ENCODE results near the gene APOBR. TPM values are rescaled to one million over a fixed set of nuclear protein-coding genes. Genes with fewer than 3 reads are reported as not detected.

The APOBR gene
- total and polyA plus RNA-seq, 9 of the 15 experiments (the other 6 are each of a cell fraction or from before 2014, with no cell fraction given), result 0.08 to 6.1 (median 2.8) TPM; not detected in 1

DNA sequence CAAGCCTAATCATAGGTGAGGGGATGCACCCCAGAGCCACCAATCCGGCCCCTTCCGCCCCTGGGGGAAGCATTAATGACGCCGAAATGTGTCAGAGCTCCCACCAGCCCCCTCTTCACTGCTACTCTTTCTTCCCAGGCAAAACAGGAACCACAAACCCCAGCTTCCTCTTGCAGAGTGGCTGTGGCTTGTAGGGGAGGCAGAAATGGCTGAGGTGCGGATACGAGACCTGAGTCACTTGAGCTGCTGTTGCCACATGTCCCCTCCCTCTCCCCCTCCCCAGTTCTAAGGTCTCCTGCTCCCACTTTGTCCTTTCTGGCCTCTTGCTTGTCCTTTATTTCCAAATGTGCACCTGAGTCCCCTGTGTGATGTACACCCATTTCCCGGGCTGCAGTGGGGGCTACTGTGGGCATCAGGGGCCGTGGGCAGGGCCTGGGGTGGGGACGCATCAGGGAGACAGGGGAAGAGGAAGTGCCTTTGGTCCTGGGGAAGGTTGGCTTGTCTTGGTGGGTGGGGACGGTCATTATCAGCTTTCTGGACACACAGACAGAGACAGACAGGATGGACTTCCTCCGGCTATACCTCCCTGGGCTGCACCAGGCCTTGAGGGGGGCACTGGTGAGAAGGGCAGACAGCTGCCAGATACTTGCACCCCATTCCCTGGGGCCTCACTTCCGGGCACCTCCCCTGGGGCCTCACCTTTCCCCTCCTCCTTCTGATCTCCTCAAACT is at the start of gene APOBR (continued):
- TF ChIP-seq, protein P1, sequence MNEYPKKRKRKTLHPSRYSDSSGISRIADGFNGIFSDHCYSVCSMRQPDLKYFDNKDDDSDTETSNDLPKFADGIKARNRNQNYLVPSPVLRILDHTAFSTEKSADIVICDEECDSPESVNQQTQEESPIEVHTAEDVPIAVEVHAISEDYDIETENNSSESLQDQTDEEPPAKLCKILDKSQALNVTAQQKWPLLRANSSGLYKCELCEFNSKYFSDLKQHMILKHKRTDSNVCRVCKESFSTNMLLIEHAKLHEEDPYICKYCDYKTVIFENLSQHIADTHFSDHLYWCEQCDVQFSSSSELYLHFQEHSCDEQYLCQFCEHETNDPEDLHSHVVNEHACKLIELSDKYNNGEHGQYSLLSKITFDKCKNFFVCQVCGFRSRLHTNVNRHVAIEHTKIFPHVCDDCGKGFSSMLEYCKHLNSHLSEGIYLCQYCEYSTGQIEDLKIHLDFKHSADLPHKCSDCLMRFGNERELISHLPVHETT (CRISPR knock-in tag; conservative IDR thresholded peaks at IDR 0.05 in 1 of 2, IDR thresholded peaks at IDR 0.05 in 1 of 2), result peak in 1 of 2 experiments; percentile 81; a peak in 2 of 4 replicates
- TF ChIP-seq POLR2AphosphoS2 (IDR thresholded peaks at IDR 0.05; ENCODE audit: low read length), result no peak
- TF ChIP-seq GTF2E2 (tag; IDR thresholded peaks at IDR 0.05), result peak; percentile 67; the same call in 1 of the 2 replicates
- no peak for TF ChIP-seq TCFL5 (CRISPR knock-in tag; conservative IDR thresholded peaks at IDR 0.05)
- TF ChIP-seq, protein P2, sequence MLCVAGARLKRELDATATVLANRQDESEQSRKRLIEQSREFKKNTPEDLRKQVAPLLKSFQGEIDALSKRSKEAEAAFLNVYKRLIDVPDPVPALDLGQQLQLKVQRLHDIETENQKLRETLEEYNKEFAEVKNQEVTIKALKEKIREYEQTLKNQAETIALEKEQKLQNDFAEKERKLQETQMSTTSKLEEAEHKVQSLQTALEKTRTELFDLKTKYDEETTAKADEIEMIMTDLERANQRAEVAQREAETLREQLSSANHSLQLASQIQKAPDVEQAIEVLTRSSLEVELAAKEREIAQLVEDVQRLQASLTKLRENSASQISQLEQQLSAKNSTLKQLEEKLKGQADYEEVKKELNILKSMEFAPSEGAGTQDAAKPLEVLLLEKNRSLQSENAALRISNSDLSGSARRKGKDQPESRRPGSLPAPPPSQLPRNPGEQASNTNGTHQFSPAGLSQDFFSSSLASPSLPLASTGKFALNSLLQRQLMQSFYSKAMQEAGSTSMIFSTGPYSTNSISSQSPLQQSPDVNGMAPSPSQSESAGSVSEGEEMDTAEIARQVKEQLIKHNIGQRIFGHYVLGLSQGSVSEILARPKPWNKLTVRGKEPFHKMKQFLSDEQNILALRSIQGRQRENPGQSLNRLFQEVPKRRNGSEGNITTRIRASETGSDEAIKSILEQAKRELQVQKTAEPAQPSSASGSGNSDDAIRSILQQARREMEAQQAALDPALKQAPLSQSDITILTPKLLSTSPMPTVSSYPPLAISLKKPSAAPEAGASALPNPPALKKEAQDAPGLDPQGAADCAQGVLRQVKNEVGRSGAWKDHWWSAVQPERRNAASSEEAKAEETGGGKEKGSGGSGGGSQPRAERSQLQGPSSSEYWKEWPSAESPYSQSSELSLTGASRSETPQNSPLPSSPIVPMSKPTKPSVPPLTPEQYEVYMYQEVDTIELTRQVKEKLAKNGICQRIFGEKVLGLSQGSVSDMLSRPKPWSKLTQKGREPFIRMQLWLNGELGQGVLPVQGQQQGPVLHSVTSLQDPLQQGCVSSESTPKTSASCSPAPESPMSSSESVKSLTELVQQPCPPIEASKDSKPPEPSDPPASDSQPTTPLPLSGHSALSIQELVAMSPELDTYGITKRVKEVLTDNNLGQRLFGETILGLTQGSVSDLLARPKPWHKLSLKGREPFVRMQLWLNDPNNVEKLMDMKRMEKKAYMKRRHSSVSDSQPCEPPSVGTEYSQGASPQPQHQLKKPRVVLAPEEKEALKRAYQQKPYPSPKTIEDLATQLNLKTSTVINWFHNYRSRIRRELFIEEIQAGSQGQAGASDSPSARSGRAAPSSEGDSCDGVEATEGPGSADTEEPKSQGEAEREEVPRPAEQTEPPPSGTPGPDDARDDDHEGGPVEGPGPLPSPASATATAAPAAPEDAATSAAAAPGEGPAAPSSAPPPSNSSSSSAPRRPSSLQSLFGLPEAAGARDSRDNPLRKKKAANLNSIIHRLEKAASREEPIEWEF (CRISPR knock-in tag; IDR thresholded peaks at IDR 0.05), result no peak
- TF ChIP-seq, protein P3, sequence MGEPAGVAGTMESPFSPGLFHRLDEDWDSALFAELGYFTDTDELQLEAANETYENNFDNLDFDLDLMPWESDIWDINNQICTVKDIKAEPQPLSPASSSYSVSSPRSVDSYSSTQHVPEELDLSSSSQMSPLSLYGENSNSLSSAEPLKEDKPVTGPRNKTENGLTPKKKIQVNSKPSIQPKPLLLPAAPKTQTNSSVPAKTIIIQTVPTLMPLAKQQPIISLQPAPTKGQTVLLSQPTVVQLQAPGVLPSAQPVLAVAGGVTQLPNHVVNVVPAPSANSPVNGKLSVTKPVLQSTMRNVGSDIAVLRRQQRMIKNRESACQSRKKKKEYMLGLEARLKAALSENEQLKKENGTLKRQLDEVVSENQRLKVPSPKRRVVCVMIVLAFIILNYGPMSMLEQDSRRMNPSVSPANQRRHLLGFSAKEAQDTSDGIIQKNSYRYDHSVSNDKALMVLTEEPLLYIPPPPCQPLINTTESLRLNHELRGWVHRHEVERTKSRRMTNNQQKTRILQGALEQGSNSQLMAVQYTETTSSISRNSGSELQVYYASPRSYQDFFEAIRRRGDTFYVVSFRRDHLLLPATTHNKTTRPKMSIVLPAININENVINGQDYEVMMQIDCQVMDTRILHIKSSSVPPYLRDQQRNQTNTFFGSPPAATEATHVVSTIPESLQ (CRISPR knock-in tag; IDR thresholded peaks at IDR 0.05), result no peak
- peak; percentile 61; the same call in 1 of the 2 replicates for TF ChIP-seq SMARCE1 (IDR thresholded peaks at IDR 0.05)
- peak; percentile 30 for TF ChIP-seq TAF1 (IDR thresholded peaks at IDR 0.05; ENCODE audit: control insufficient read depth, extremely low read depth, insufficient read depth, low read length, severe bottlenecking)
- TF ChIP-seq ATF1 (CRISPR knock-in tag; IDR thresholded peaks at IDR 0.05), result no peak
- TF ChIP-seq ATF1 (tag; IDR thresholded peaks at IDR 0.05), result peak; percentile 38; the same call in 1 of the 2 replicates
- no peak for TF ChIP-seq RBBP5 (IDR thresholded peaks at IDR 0.05; ENCODE audit: borderline replicate concordance, insufficient read depth, low read length, poor library complexity, severe bottlenecking)
- peak; percentile 52 for TF ChIP-seq KDM5B (IDR thresholded peaks at IDR 0.05; ENCODE audit: insufficient replicate concordance, low read depth, low read length)
- no peak for TF ChIP-seq GATA2 (CRISPR knock-in tag; IDR thresholded peaks at IDR 0.05)
- TF ChIP-seq BHLHE40 (IDR thresholded peaks at IDR 0.05; ENCODE audit: low read length), result no peak
- peak; percentile 51; the same call in 1 of the 2 replicates for TF ChIP-seq PKNOX1 (IDR thresholded peaks at IDR 0.05)
- TF ChIP-seq U2AF1 (optimal IDR thresholded peaks at IDR 0.05; ENCODE audit: low read depth, low read length), result no peak
